NCI-H1436 treated with DMSO at 0.1 percent for 48 hours (cell line): ENCODE data around the gene HEMK1.

Experiments used
- DNase-seq: peaks from one replicate; lab custom pipeline; 2025; lab: John Stamatoyannopoulos, UW

Gene HEMK1

GRCh38 chr3:50542177-50543034 is 26.9 kb upstream of the HEMK1 start:
- DNase-seq, result no peak

DNA sequence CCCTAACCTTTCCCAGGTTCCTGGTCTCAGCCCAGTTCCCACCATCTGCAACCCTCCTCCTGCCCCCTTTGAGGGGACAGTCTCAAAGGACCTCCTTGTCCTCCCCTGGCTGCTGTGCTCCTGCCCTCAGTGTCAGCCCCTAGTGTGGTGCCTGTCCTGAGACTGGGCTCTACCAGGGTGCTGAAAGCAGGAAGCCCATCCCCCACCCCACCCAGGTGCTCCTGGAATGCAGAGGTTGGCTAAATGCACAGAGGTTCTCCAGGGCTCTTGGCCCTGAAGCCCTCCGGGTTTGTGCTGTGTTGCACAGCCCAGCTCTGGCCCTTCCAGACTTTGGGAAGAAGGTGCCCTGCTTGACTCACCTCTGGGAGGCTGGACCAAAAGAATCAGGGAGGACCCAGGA is 23.5 kb upstream of the HEMK1 start:
- no peak for DNase-seq

DNA sequence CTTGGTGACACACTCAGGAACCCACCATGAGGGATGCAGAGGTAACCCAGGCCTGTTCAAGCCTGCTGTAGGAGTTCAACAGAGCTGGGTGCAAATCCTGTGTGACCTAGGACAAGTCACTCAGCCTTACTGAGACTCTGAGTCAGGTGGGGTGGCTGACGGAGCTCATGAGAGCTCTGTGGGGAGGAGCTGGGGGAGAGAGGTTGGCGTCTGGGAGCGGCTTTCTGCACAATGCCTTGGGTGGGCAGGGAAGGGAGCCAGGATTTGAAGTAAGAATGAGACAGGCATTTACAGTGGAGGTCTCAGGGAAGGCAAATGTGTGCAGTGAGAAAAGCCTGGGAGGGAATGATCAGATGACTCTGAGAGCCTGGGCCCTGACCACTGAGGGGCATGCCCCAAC is 20.1 kb upstream of the HEMK1 start:
- DNase-seq, result no peak

- DNase-seq, result no peak
Observed at GRCh38 chr3:50550079-50550736, 19.1 kb upstream of the HEMK1 start.

GRCh38 chr3:50551054-50551659 is 18.2 kb upstream of the HEMK1 start:
- DNase-seq, result no peak

- no peak for DNase-seq
Observed at GRCh38 chr3:50551681-50552435, 17.5 kb upstream of the HEMK1 start.

- no peak for DNase-seq
Observed at GRCh38 chr3:50552598-50552997, 16.7 kb upstream of the HEMK1 start.

GRCh38 chr3:50554553-50554952 is 14.8 kb upstream of the HEMK1 start:
- DNase-seq, result no peak

DNA sequence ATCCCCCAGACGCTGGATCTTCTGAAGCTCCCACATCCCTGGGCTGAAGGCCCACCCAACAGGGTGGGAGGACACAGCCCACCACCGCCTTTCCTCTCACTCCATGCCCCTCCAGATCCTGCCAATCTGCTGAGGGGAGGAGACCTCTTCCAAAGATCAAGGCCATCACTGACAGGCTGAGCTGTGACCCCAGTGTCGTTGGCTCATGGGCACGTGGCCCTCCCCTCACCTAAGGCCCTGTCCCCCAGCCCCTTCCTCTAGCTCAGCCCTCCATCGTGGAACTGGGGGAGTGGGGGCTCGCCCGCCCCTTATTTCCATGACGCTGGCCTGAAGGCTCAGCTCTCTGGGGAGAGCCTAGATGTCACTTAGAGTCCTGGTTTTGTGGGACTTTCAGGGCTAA is 12.2 kb upstream of the HEMK1 start:
- DNase-seq, result no peak

DNA sequence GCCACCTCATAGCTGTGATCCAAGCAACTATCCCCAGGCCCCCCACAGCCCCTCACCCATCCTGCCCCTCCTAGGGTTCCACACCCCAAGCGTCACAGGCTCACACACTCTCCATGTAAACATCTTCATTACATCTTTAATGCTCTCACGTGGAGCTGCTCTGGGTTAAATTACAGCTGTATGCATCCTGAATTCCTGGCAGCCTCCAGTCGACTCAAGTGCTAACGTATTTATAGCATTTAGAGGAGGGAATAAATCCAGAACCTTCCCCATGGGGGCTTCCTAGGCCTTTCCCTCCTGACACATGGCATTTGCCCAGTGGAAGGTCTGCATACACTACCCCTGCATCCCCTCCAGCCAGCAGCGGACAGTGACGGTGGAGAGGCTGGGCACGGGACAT is 11.4 kb upstream of the HEMK1 start:
- no peak for DNase-seq

DNA sequence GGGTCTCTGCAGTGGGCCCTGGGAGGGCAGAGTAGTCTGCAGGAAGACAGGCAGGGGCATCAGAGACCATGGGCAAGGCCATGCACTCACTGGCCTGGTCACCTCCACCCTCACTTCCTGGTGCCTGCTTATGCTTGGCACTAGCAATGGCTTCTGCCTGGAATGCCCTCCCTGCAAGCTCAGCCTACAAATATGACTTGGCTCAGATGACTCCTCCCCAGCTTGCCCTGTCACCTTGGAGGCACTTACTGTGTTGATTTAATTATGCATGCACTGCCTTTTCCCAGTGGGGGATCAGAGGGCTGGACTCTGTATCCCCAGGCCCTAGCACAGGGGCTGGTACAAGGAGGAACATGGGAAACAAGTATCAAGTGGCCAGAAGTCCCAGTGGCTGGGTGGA is 9.6 kb upstream of the HEMK1 start:
- DNase-seq, result no peak

DNA sequence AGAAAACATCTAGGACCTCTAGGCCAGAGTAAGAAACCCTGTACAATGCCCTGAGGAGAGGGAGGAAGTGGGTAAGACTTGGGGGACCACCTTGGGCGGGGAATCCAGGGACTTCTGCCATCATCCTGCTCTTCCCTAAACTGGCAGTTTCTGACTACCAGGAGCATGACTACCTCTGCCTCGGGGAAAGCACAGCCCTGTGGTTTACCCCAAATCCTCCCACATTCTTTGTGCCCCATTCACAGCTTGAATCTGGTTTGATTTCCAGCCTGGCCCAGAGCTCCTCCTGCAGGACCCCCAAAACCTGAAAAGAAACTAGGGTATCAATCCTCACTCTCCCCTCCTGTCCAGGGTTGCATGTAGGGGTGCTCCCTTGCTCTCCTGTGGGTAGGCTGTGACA is 6.5 kb upstream of the HEMK1 start:
- DNase-seq, result no peak

- DNase-seq, result no peak
Observed at GRCh38 chr3:50563867-50564266, 5.5 kb upstream of the HEMK1 start.

DNA sequence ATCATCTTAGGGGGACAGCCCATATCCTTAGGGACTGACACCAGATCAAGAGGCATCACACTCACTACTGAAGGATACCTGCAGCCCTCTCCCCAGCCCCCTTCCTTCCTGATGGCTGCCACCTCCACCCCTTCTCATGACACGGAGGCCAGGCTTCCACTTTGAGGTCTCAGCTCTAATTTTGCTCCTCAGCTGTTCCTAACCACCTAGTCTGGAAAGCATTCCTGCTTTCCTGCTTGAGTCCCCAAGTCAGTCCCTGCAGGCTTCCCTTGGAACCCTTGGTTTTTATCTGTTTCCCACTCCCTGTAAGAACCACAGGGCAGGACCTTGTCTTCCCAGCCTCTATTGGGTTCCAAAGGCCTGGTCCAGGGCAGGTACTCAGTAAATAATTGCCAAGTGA is 5.0 kb upstream of the HEMK1 start:
- no peak for DNase-seq

- DNase-seq, result no peak
Observed at GRCh38 chr3:50567011-50567385, 2.3 kb upstream of the HEMK1 start.

- peak; percentile 41 for DNase-seq
Observed at GRCh38 chr3:50567386-50568167, 1.7 kb upstream of the HEMK1 start, which contains the start of gene C3orf18. C3orf18 (minus strand) TSS chr3:50567747; CDS start chr3:50565699, 2,048 bp downstream.

- DNase-seq, result no peak
Observed at GRCh38 chr3:50570508-50571279, 1.4 kb downstream of the HEMK1 start.

DNA sequence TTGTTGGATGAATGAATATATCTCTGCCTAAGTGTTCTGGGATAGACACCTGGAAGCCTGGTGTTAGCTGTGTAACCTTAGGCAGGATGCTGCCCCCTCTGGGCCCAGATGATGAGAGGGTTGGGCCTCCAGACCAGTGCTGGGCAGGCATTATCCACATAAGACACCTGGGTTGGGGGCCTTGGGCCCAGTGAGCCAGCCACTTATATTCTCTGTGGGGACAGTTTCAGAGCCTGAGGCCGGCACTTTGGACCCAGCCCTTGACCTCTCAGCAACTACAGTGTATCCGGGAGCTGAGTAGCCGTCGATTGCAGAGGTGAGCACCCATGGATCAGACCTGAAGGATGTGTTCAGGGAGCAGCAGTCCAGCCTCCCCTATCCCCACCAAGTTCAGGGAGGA is 2.2 kb downstream of the HEMK1 start:
- no peak for DNase-seq

DNA sequence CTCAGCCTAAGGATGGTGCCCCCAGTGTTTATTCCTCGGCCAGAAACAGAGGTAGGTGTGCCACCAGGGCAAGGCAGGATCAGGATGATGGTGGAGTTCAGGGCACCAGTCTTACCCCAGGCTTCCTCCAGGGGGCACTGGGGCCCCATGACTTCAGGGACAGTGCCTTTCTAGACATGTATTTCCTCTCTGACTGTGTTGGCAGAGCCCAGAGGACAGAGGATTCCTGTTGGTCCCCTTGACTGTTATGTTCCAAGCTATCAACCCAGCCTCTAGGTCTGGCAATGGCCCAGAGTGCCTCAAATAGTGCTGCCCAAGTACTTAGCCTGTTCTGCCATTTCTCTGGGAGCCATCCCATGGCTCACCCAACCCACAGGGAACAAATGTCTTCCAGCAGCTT is 2.8 kb downstream of the HEMK1 start:
- DNase-seq, result no peak

DNA sequence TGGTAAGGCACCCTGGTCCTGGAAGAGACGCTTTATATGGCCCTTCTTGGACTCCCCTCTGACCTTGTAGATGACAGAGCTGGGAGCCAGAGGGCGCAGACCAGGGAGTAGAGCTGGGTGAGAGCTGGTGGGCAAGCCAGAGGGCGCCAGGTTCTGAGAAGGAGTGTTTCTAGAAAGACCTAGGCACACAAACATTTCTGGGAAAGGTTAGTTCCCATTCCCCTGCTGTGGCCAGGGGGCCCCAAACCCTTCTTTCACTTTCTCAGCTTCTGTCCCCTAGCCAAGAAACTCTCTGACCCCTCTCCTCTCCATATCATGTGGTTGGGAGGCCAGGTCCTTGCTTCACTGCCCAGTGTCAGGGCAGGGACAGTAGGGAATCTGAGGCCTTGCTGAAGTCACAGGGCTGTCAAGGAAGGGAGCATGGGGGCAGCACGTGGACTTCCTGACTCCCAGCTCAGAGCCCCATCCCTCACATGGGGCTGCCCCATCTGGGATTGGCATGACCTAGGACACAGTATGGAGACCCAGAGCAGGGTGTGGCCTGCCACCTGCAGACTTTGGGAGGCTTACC is 3.6 kb downstream of the HEMK1 start:
- DNase-seq, result no peak
